ENCODE measurements around the gene INVS.
"Not testable (repeated sequence)": the region's sequence is repeated elsewhere in the genome, so short reads cannot be mapped to it uniquely, and the experiment has no call there.

Gene INVS

GRCh38 chr9:100117316-100117715 lies 18.3 kb downstream of the INVS start:
- DNase-seq (ENCODE audit: low read depth, low spot score): no peak

GRCh38 chr9:100120286-100120685 lies 21.2 kb downstream of the INVS start:
- no peak for DNase-seq (ENCODE audit: low read depth, low spot score)

- no peak for DNase-seq (ENCODE audit: low read depth, low spot score)
These were observed 26.2 kb downstream of the INVS start for GRCh38 chr9:100125236-100125635.

- DNase-seq (ENCODE audit: low read depth, low spot score): no peak
These were observed 26.9 kb downstream of the INVS start for GRCh38 chr9:100125910-100126309.

GRCh38 chr9:100126423-100126822 lies 27.4 kb downstream of the INVS start:
- no peak for DNase-seq (ENCODE audit: low read depth, low spot score)

- DNase-seq (ENCODE audit: low read depth, low spot score): no peak
These were observed 30.7 kb downstream of the INVS start for GRCh38 chr9:100129772-100130171.

GRCh38 chr9:100131216-100131615 lies 32.2 kb downstream of the INVS start:
- no peak for DNase-seq (ENCODE audit: low read depth, low spot score)

- DNase-seq (ENCODE audit: low read depth, low spot score): no peak
These were observed 32.9 kb downstream of the INVS start for GRCh38 chr9:100131875-100132430.

GRCh38 chr9:100134731-100135130 lies 35.7 kb downstream of the INVS start:
- DNase-seq (ENCODE audit: low read depth, low spot score): no peak

GRCh38 chr9:100136799-100137198 lies 37.8 kb downstream of the INVS start:
- not testable (repeated sequence) for DNase-seq (ENCODE audit: low read depth, low spot score)

GRCh38 chr9:100140303-100140702 lies 41.3 kb downstream of the INVS start:
- DNase-seq (ENCODE audit: low read depth, low spot score): not testable (repeated sequence)

GRCh38 chr9:100141862-100142261 lies 42.8 kb downstream of the INVS start:
- DNase-seq (ENCODE audit: low read depth, low spot score): not testable (repeated sequence)

GRCh38 chr9:100145167-100145934 lies 46.3 kb downstream of the INVS start:
- not testable (repeated sequence) for DNase-seq (ENCODE audit: low read depth, low spot score)

GRCh38 chr9:100145976-100146375 lies 46.9 kb downstream of the INVS start:
- not testable (repeated sequence) for DNase-seq (ENCODE audit: low read depth, low spot score)

- peak; percentile 41 for DNase-seq (ENCODE audit: low read depth, low spot score)
These were observed 51.2 kb downstream of the INVS start for GRCh38 chr9:100150214-100150613.

- no peak for DNase-seq (ENCODE audit: low read depth, low spot score)
These were observed 61.0 kb downstream of the INVS start for GRCh38 chr9:100160021-100160420.

- no peak for DNase-seq (ENCODE audit: low read depth, low spot score)
These were observed 68.1 kb downstream of the INVS start for GRCh38 chr9:100167176-100167575.

GRCh38 chr9:100167915-100168654 lies 69.0 kb downstream of the INVS start:
- no peak for DNase-seq (ENCODE audit: low read depth, low spot score)

- no peak for DNase-seq (ENCODE audit: low read depth, low spot score)
These were observed 71.0 kb downstream of the INVS start for GRCh38 chr9:100170085-100170484.

- DNase-seq (ENCODE audit: low read depth, low spot score): no peak
These were observed 71.5 kb downstream of the INVS start for GRCh38 chr9:100170556-100170955.

GRCh38 chr9:100186356-100186755 lies 87.3 kb downstream of the INVS start:
- DNase-seq (ENCODE audit: low read depth, low spot score): no peak

- no peak for DNase-seq (ENCODE audit: low read depth, low spot score)
These were observed 91.3 kb downstream of the INVS start for GRCh38 chr9:100190339-100190738.

- DNase-seq (ENCODE audit: low read depth, low spot score): no peak
These were observed 92.2 kb downstream of the INVS start for GRCh38 chr9:100191264-100191663.

Measured in brain pericyte (primary cell).